HG03432 (cell line): ENCODE data around the gene BTG3.
A peak's percentile ranks its signal among the peaks of the same experiment; 100 is the strongest.

ENCODE experiments used
- ATAC-seq: cut with Tn5 transposase; IDR thresholded peaks from one replicate; pipeline ENCODE4 v1.9.1; 2021; ENCODE audit warnings: mild to moderate bottlenecking, moderate library complexity; ENCODE audit not compliant: unreplicated experiment

The BTG3 gene, protein sequence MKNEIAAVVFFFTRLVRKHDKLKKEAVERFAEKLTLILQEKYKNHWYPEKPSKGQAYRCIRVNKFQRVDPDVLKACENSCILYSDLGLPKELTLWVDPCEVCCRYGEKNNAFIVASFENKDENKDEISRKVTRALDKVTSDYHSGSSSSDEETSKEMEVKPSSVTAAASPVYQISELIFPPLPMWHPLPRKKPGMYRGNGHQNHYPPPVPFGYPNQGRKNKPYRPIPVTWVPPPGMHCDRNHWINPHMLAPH

DNA sequence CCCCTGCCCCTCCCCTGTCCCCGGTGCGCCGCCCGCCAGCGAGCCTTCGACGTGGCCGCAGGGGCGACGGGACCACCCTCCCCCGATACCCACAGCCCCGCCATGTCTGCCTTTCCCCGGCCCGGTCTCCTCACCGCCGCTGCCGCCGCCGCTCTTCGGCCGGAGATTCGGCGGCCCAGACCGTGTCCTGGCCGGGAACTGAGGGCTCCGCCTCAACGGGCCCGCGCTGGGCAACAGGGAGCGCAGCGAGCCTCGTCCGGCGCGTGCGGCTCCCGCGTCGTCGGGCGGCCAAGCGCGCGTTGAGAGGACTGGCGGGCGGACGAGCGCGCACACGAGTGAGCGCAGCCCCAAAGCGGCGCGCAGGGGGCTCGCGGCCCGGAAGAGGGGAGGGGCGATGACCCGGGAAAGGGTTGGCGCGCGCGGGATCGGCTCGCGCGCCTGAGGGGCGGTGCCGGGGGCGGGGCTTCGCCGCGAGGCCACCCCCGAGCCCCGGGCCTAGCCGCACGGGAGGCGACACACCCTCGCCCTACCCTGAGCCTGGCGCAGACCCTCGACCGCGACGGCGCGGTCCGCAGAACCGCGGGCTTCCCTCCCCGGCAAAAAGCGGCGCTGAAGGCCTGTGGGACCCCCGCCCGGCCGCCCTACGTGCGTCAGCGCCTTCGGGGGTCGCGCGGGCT lies at the start of gene BTG3:
Gene BTG3, minus strand, starts transcription at position 337 of the 677 bp plus-strand sequence. CDS start 3,757 bp downstream, outside the sequence.
- ATAC-seq: peak; percentile 88

DNA sequence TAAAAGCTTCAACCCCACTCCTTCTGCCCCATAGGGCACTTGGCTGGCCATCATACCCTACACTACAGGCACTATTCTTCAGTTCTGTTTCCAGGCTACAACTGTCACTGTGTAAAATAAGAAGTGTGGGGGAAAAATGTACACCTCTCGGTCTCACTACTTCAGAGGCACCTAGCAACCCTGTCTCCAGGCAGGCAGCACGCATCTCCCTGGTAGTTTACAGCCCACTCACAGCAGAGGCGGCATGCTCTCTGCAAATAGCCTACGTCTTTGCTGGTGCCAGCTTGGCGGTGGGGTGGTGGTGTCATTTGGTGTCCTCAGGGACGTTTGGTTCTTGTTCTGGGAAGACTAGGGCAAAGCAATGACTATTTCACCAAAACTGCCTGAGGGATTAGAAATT lies 48.2 kb upstream of the BTG3 start:
- ATAC-seq: no peak

DNA sequence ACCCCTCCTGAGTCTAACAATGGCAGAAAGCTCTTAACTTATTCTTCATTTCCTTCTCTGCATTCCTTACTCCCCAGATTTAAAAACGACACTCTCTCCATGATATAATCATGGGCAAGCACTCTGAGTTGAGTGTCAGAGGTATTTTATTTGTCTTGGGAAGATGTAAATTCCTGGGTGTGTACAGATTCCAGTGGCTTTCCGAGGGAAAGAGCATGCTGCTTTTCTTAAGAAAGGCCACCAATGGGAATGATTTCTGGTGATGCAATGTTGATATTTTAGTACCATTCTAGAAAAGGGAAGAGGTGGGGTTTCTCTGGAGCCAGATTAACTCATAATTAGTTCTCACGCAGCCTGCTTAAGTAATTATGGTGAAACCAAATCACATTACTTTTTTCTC lies 47.8 kb upstream of the BTG3 start:
- ATAC-seq: no peak

GRCh38 chr21:17658931-17659330 lies 46.2 kb upstream of the BTG3 start:
- ATAC-seq: no peak

DNA sequence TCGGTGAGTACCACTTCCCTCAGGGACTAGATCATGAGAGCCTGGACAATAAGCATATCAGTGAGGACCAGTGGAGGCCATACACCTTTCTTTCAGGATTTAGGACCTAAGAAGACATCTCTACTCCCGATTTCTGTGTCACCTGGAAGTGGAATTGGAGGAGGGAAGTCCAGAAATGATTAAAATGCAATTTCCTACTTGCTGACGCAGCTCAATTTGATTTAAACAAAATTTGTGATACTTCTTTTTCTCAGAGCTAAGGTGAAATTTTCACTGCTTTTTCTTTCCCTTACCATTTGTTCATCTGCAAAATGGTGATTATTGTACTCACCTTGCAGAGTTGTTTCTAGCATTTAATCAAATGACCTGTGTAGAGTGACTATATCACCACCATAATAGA lies 38.8 kb upstream of the BTG3 start:
- ATAC-seq: no peak

DNA sequence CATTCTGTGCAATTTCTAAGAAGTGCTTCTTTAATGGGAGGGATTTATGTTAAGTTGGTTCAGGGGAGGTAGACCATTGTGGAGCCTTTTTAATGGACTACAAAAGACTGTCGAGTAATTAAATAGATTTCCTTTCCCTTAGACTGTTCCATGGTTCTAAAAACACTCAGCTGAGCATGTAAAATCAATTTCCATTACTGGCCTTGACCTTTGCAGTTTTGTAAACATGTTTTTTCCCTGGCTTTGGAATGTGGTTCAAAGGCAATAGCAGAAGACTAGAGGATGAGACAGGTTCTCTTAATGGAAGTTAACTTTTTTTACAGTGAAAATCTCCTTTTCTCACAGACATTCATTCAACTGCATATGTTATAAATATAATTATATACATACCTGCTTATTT lies 37.6 kb upstream of the BTG3 start:
- no peak for ATAC-seq

GRCh38 chr21:17646790-17647189 lies 34.1 kb upstream of the BTG3 start:
- no peak for ATAC-seq

DNA sequence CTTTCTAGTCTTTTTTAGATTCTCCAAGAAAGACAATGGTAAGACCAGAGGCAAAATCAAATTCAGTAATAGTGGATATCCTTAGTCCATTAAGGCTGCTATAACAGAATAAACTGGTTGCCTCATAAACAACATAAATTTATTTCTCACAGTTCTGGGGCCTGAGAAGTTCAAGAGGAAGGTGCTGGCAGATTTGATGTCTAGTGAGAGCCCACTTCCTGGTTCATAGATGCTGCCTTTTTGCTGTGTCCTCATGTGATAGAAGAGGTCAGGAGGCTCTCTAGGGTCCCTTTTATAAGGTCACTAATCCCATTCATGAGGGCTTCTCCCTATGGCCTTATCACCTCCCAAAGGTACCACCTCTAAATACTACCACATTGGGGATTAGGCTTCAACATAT lies 31.5 kb upstream of the BTG3 start:
- ATAC-seq: no peak

- ATAC-seq: no peak
These were observed 28.1 kb upstream of the BTG3 start for GRCh38 chr21:17640821-17641220.

GRCh38 chr21:17636711-17637110 lies 24.0 kb upstream of the BTG3 start:
- ATAC-seq: no peak

DNA sequence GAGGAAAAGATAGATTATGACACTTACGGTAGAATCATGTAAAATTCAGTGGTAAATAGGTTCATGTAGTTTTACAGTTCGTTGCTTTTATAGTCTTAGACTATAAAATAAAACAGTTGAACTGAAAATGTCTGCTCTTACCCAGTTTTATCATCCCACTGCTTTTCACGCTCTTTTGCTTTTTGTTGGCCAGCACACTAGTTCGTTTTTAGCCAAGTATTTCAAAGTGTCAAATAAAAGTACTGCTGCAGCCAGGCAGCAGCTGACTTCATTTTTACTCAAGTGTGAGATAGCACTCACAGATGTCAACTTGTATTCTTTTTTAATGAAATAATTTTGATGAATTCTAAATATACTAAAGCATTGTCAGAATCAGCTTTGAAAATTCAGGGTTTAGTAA lies 18.5 kb upstream of the BTG3 start:
- no peak for ATAC-seq

- ATAC-seq: no peak
These were observed 9.3 kb upstream of the BTG3 start for GRCh38 chr21:17622018-17622417.

GRCh38 chr21:17616831-17617230 lies 4.1 kb upstream of the BTG3 start:
- no peak for ATAC-seq

- no peak for ATAC-seq
These were observed 558 bp upstream of the BTG3 start for GRCh38 chr21:17613242-17613676.

GRCh38 chr21:17612023-17612564 lies 607 bp downstream of the BTG3 start:
- ATAC-seq: peak; percentile 15

DNA sequence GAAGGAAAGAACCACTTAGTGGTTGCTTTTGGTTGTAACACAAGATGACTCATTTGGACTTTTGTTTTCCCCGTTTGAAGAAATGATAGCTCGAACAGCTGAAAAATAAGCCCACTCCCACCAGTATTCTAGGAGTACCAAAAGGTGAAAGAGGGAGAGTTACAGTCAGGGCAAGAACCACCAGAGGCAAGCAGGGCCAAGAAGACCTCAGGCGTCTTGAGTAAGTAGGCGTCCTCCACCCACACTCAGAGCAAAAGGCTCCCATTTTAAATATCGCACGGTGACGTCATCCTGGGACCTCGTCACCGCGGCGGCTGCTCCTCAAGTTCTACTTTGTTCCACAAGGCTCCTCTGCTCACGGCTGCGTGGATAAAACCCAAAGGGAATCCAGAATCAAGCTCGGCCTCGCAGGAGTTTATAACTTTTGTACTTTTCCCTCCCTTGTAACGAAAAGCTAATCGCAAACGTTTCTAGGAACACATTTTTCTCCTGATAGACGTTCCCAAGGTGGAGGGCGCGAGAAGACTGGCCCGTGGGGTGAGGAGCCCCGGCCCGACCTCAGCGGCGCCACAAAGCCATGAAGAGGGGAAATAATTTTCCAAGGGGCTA lies 1.2 kb downstream of the BTG3 start:
- ATAC-seq: peak; percentile 64

GRCh38 chr21:17610911-17611310 lies 1.8 kb downstream of the BTG3 start:
- ATAC-seq: no peak

DNA sequence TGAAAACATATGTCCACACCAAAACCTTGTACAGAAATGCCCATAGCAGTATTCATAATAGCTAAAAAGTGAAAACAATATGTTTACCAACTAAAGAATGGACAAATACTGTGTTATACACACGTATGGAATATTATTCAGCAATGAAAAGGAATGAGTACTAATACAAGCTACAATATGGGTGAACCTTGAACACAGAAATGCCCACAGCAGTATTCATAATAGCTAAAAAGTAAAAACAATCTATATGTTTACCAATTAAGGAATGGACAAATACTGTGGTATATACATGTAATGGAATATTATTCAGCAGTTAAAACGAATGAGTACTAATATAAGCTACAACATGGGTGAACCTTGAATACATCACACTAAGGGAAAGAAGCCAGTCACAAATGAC lies 3.0 kb downstream of the BTG3 start:
- no peak for ATAC-seq

- no peak for ATAC-seq
These were observed 5.0 kb downstream of the BTG3 start for GRCh38 chr21:17607684-17608083.

- ATAC-seq: no peak
These were observed 9.8 kb downstream of the BTG3 start for GRCh38 chr21:17602874-17603273.

DNA sequence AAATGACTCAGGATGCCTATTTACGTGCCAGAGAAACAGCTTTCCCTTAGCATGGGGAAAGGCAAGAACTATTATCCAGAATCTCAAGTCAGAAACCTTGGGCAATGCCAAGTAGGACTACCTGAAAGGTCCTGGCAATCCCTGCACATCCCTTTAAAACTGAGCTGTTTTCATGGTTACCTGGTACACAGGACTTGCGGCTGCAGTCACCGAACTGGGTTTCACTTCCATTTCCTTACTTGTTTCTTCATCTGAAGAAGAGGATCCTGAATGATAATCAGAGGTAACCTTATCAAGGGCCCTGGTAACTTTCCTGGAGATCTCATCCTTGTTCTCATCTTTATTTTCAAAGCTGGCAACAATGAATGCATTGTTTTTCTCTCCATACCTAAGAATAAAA lies 14.3 kb downstream of the BTG3 start:
- peak; percentile 90 for ATAC-seq

GRCh38 chr21:17597680-17598079 lies 15.0 kb downstream of the BTG3 start:
- ATAC-seq: peak; percentile 31
